Panc1 (cell line): ENCODE results near the gene TMCO6.

ENCODE experiments used
- TCF7L2 ChIP-seq: IDR thresholded peaks from 2 replicates; pipeline ENCODE4 v1.6.1; 2011; ENCODE audit warnings: mild to moderate bottlenecking, low read depth, low read length, inconsistent platforms
- TF ChIP-seq, protein P1 (sequence below): fragments of 450-650 bp; IDR thresholded peaks from 2 replicates; pipeline ENCODE4 v1.5.1; 2017; ENCODE audit warnings: mild to moderate bottlenecking

DNA sequence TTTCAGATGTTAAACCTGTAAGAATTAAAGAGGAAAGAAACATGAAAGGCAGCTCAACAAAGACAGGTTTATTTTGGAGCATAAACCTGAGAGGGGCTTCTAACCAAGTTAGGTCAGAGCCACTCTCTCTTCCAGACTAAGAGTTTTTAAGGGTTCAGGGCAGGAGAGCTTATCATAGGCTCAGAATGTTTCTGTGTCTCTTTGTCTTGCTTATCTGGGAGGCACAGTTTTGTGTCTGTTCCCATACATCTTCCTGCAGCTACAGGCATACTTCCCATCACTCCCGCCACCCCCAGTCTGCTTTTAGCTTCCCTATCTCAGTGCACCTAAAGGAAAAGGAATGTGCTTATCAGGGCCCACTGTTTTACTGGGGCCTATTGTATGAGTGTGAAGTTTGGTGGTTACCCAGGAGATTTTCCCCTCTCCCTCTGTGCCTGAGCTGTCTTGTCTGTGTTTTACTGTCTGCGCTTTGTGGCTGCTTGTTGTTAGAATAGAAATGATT, 28.2 kb upstream of the TMCO6 start:
- TF ChIP-seq, protein P1, sequence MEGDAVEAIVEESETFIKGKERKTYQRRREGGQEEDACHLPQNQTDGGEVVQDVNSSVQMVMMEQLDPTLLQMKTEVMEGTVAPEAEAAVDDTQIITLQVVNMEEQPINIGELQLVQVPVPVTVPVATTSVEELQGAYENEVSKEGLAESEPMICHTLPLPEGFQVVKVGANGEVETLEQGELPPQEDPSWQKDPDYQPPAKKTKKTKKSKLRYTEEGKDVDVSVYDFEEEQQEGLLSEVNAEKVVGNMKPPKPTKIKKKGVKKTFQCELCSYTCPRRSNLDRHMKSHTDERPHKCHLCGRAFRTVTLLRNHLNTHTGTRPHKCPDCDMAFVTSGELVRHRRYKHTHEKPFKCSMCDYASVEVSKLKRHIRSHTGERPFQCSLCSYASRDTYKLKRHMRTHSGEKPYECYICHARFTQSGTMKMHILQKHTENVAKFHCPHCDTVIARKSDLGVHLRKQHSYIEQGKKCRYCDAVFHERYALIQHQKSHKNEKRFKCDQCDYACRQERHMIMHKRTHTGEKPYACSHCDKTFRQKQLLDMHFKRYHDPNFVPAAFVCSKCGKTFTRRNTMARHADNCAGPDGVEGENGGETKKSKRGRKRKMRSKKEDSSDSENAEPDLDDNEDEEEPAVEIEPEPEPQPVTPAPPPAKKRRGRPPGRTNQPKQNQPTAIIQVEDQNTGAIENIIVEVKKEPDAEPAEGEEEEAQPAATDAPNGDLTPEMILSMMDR = no peak
- TF ChIP-seq TCF7L2 = no peak
